ENCODE data around the gene GAL3ST2. TPM values are rescaled to one million over a fixed set of nuclear protein-coding genes. Genes with fewer than 3 reads are reported as not detected.
"Not testable (repeated sequence)": the region's sequence is repeated elsewhere in the genome, so short reads cannot be mapped to it uniquely, and the experiment has no call there.

Gene GAL3ST2
- polyA plus RNA-seq, 1 donor, result 0.20 TPM

GRCh38 chr2:241768251-241768711 is 8.3 kb upstream of the GAL3ST2 start:
- DNase-seq (ENCODE audit: low read depth), result no peak

- DNase-seq (ENCODE audit: low read depth), result no peak
Measured at GRCh38 chr2:241768850-241769249, 7.8 kb upstream of the GAL3ST2 start.

GRCh38 chr2:241769819-241770184 is 6.8 kb upstream of the GAL3ST2 start:
- DNase-seq (ENCODE audit: low read depth), result no peak

- DNase-seq (ENCODE audit: low read depth), result no peak
Measured at GRCh38 chr2:241770185-241770935, 6.3 kb upstream of the GAL3ST2 start.

- no peak for DNase-seq (ENCODE audit: low read depth)
Measured at GRCh38 chr2:241770936-241771285, 5.7 kb upstream of the GAL3ST2 start.

GRCh38 chr2:241771286-241772062 is 5.1 kb upstream of the GAL3ST2 start:
- peak; percentile 31 for DNase-seq (ENCODE audit: low read depth)

- DNase-seq (ENCODE audit: low read depth), result no peak
Measured at GRCh38 chr2:241772063-241772499, 4.5 kb upstream of the GAL3ST2 start.

- no peak for DNase-seq (ENCODE audit: low read depth)
Measured at GRCh38 chr2:241773511-241774418, 2.9 kb upstream of the GAL3ST2 start.

- no peak for DNase-seq (ENCODE audit: low read depth)
Measured at GRCh38 chr2:241774419-241775222, 2.0 kb upstream of the GAL3ST2 start.

GRCh38 chr2:241775223-241776177 is 1.1 kb upstream of the GAL3ST2 start:
- DNase-seq (ENCODE audit: low read depth), result no peak

GRCh38 chr2:241777170-241777685 is 606 bp downstream of the GAL3ST2 start:
- no peak for DNase-seq (ENCODE audit: low read depth)

- no peak for DNase-seq (ENCODE audit: low read depth)
Measured at GRCh38 chr2:241777686-241778627, 1.3 kb downstream of the GAL3ST2 start.

GRCh38 chr2:241780939-241781569 is 4.4 kb downstream of the GAL3ST2 start:
- DNase-seq (ENCODE audit: low read depth), result no peak

GRCh38 chr2:241782053-241782452 is 5.4 kb downstream of the GAL3ST2 start:
- not testable (repeated sequence) for DNase-seq (ENCODE audit: low read depth)

- DNase-seq (ENCODE audit: low read depth), result no peak
Measured at GRCh38 chr2:241788135-241788534, 11.5 kb downstream of the GAL3ST2 start.

- no peak for DNase-seq (ENCODE audit: low read depth)
Measured at GRCh38 chr2:241788572-241788971, 11.9 kb downstream of the GAL3ST2 start.

GRCh38 chr2:241791385-241791784 is 14.8 kb downstream of the GAL3ST2 start:
- not testable (repeated sequence) for DNase-seq (ENCODE audit: low read depth)

GRCh38 chr2:241793385-241793784 is 16.8 kb downstream of the GAL3ST2 start:
- no peak for DNase-seq (ENCODE audit: low read depth)

All from forelimb muscle (tissue), 1 donor.